NCI-H2029 (cell line): ENCODE measurements around the gene CNPY3.

Source experiments
- DNase-seq: peaks from one replicate; lab custom pipeline; 2025; lab: John Stamatoyannopoulos, UW

CNPY3 gene

GRCh38 chr6:42960243-42961019 is 31.2 kb downstream of the CNPY3 start, which contains the start of gene GNMT:
TSS of gene GNMT (plus strand) at chr6:42960754. CDS start at chr6:42960768, 14 bp downstream.
- peak; percentile 59 for DNase-seq

DNA sequence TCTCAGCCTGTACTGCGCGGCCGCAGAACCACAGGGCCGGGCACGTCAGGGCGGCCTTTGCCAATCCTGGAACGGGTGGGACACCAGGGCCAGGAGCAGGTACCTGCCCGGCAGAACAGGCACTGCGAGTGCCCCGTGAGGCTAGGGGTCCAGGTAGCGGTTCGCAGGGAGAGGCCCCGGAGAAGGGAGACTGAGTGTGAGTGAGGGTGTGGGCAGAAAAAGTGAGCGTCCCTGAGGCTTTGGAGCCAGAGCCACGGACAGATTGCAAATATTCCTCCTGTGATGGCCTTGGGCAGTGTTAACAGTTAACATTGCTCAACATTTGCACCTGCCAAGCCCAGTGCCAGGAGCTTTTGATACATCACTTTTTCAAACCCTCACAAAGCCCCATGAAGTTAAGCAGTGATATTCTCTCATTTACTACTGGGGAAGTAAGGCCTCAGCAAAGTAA is 31.8 kb downstream of the CNPY3 start:
- no peak for DNase-seq

DNA sequence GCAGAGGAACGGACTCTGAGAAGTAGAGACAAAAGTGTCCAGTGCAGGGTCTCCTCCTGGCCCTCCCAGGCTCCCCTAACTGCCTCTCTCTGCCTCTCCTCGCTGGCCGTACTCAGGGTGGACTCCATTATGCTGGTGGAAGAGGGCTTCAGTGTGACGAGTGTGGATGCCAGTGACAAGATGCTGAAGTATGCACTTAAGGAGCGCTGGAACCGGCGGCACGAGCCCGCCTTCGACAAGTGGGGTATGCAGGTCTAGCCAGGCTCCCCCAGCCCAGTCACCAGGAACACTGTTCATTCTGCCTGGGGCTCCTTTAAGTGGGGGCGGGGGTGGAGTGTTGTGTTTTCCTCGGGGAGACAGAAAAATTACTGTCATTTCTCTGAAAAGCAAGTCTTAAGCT is 32.8 kb downstream of the CNPY3 start:
- DNase-seq: no peak

DNA sequence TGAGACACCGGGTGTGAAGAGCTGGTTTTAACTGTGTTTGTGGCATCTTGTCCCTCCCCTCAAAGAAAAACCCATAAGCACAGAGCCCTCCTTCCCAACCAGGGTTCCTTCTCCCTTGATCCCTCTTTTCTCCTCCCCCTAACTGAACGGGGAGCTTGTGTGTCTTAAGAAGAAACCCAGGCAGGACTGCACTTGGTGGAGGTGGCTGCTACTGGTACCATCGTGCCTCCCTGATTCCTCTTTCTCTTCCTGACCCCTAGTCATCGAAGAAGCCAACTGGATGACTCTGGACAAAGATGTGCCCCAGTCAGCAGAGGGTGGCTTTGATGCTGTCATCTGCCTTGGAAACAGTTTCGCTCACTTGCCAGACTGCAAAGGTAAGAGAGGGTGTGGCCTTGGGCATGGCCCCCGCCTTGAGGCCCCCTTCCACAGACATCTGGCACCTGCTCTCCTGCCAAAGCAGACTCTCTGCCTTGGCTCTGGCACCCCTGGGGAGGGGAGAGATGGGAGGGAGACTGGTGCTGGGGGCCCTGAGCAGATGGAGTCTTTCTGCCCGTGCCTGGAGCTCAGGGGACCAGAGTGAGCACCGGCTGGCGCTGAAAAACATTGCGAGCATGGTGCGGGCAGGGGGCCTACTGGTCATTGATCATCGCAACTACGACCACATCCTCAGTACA is 33.4 kb downstream of the CNPY3 start:
- no peak for DNase-seq

GRCh38 chr6:42963179-42963854 is 34.0 kb downstream of the CNPY3 start:
- DNase-seq: no peak

GRCh38 chr6:42963855-42964605 is 34.8 kb downstream of the CNPY3 start:
- no peak for DNase-seq

- no peak for DNase-seq
These were observed 37.3 kb downstream of the CNPY3 start for GRCh38 chr6:42966571-42966970.

GRCh38 chr6:42967228-42967627 is 37.9 kb downstream of the CNPY3 start:
- no peak for DNase-seq

DNA sequence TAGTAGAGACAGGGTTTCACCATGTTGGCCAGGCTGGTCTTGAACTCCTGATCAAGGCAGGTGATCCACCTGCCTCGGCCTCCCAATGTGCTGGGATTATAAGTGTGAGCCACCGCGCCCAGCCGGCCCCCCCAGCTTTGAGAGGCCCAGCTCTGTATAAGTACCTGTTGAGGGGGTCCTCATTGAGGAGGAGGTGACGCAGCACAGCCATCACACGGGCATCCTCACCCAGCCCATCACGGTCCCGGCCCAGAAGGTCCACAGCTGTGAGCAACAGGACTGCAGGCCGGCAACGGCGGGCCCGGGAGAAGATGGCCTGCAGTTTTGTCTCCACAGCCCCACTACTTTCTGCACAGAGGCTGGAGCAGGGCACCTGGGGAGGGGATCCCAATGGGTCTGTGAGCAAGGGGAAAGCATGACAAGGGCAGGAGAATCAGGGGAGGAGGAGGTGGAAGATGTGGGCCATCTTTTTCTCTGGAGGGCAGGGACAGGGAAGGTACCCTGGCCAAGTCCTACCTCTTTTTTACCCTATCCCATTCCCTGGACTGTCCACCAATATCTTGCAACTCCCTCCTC is 38.9 kb downstream of the CNPY3 start:
- no peak for DNase-seq

DNA sequence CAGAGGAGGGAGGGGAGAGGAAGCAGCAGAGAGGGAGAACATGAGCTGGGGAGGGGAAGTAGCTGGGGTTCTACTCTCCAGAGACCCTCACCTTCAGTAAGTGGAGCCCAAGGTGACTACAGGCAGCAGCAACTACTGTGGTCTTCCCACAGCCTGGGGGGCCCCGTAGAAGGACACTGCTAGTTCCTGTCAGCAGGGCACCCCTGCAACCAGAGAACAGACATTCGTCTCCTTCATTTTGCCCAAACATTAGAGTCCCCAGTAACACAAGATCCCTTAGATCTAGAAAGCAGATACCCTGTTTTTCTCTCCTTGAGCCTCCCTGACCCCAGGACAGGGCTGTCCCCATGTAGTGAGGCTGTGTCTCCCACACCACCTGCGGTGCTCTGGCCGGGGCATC is 39.5 kb downstream of the CNPY3 start:
- DNase-seq: no peak

- DNase-seq: no peak
These were observed 40.2 kb downstream of the CNPY3 start for GRCh38 chr6:42969431-42969830.

- no peak for DNase-seq
These were observed 40.7 kb downstream of the CNPY3 start for GRCh38 chr6:42969934-42970333.

DNA sequence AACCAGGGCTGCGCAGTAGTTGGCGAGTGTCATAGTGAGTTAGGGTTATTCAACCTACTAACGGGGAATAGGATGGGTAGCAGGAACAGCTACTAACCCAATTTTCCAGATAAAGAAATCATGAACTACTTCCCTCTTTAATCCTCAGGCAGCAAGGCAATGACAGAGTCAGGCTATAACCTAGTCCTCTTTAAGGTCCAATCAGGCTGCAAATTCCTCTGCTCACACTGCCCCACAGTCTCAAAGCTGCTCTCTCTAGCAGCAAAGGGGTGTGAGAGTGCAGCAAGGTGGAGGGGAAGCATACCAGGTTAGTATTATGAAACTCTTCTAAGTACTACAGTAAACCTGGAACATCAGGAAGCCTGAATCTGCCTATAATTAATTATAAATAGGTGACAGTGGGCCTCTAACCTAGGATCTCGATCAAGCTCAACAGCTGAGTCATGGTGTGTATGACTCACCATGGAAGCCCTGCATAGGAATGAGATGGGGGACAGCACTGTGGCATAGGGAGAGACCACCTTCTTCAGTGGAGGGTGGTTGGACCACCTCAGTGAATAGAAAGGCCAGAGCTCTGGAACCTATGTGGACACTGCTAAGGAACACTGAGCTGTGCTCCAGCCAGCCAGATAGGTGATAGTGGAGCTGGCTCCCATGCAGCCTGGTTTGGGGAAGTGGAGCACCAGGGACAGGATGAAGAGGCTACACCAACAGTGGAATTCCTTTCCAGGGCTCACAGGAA is 41.8 kb downstream of the CNPY3 start:
- no peak for DNase-seq

DNA sequence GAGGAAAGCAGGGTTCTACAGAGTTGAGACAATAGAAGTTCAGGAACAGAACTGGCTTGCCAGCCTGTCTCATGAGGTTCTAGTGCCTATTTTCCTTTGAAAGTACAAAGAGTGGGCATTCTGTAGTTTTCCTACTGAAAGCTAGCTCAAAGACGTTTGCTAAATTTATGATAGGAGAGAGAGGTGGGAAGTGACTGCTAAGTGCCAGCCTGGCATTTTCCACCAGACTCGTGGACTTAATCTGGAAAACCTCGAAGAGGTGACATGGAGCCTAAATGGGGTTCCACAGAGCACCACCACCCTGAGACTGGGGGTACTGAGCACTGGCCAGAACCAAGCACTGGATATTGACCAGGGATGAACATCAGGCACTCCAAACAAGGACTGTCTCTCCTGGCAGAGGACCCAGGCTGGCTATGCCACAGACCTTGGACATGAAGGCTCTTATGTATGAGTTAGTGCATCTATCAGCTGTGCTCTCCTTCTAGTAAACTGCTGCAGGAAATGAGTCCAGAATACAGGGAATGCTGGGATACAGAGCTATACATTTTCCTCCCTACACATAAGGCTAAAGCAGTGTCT is 42.6 kb downstream of the CNPY3 start:
- DNase-seq: no peak

DNA sequence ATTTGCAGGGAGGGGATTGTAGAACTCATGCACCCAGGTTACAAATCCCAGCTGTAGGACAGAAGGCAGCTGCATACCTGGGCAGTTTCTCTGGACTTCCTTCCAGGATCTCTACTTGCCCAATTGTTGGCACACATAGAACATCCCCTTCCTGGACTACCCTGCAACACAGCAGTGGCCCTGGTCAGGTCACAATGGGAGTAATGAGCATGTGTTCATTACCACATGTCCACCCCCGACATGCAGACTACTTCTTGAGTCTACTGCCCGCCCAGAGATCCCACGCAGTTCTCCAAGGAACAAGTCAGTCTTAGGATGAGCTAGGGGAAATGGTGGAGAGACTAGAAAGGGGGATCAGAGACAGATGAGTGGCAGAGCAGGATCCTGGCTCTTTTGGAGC is 44.6 kb downstream of the CNPY3 start:
- DNase-seq: no peak

- DNase-seq: no peak
These were observed 45.7 kb downstream of the CNPY3 start for GRCh38 chr6:42974919-42975505.

GRCh38 chr6:42978487-42978838 is 49.2 kb downstream of the CNPY3 start:
- no peak for DNase-seq

- DNase-seq: peak; percentile 92
These were observed 49.7 kb downstream of the CNPY3 start, which contains the start of gene PEX6 for GRCh38 chr6:42978839-42979522. TSS of gene PEX6 (minus strand) at chr6:42979181. CDS start at chr6:42979150, 31 bp downstream.

DNA sequence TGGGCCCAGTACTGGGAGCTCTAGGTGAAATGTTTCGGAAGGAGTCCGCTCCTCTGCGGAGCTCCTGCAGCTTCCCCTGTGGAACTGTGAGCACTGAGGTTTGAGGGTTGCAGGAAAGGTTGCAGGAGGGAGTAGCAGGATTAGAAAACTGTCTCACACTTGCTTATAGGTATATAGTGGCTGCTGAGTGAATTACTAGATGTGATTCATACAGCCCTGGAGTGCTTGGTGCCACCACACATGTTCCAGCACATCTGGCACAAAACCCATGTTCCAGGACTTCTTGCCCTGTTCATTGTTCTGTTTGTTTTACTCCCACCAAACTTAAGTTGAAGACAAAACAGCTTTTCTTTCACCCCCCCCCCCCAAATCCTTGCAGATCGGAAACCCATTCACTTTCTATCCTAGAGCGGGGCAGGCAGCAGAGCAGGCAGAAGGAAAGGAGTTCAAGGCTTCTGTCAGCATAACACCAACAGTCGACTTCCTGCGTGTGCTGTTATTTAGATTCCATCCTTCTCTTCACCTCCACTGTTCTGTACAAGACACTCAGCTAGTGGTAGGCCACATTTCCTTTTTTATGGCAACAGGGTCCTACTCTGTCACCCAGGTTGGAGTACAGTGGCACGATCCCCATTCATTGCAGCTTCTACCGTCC is 50.4 kb downstream of the CNPY3 start:
- DNase-seq: no peak
